H54 (cell line): ENCODE data around the gene TMEM222.

Experiments
- DNase-seq: peaks from one replicate; pipeline ENCODE4 v3.0.0; 2011; ENCODE audit warnings: low spot score, mixed read lengths; ENCODE audit not compliant: insufficient read length
- FAIRE-seq: peaks from 3 replicates; lab custom pipeline; 2011; peaks lifted over from hg19 to GRCh38; lab: Jason Lieb, UNC
- POLR2A ChIP-seq: IDR thresholded peaks from 2 replicates; pipeline ENCODE4 v1.6.1; 2011; ENCODE audit warnings: low read depth, mild to moderate bottlenecking, low read length

Gene TMEM222

DNA sequence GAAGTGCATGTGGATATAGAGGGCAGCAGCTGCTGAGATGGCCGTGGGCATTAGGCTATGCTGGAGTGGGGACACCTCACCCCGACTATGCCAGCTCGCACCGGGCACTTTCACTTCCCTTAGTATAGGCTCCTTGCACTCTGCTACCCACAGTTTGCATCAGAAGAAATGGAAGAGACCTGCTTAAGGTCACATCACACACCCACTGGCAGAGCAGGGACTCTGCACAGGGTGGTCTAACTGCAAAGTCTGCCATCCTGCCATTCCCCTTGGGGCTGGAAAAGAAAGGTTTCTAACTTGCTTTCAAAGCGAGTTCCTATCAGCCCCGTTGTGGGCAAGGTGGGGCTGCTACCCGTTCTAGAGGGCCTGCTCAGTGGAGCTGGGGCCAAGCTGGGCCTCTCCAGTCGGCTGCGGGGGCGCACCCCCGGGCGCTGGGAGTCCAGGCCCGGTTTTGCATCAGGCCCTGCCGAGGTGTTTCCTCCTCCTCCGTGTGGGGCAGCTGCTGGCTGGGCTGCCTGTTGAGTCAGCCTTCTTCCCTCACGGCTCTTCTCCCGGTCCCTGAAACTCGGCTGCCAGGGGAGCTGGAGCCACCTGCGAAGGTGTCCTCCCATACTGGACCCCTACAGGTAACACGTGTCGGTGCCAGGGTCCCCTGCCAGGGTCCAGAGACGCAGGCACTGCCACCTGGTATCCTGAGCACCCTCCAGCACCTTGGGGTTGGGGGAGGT is 19.7 kb downstream of the TMEM222 start, which contains the start of gene SYTL1:
TSS of gene SYTL1 (plus strand) at position 498 of the 728 bp plus-strand sequence. CDS start 3,313 bp downstream, outside the sequence.
- no peak for TF ChIP-seq POLR2A
- peak; percentile 89 for DNase-seq
- FAIRE-seq, result no peak

DNA sequence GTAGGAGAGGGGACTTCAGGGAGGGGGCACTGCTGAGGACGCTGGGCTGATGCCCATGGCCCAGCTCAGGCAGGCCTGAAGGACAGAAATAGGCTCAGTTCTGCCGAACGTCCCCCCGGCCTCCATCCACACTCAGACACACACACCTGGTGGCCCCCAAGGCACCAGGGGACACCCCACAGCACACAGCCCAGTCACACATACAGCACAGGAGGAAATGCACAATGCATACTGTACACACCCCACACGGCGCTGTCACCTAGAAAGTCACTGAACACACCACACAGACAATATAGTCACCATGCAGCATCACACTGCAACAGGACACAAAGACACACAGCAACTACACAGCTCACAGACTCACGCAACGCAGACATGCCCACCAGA is 20.4 kb downstream of the TMEM222 start:
- no peak for TF ChIP-seq POLR2A
- DNase-seq (no peak), FAIRE-seq (no peak)

DNA sequence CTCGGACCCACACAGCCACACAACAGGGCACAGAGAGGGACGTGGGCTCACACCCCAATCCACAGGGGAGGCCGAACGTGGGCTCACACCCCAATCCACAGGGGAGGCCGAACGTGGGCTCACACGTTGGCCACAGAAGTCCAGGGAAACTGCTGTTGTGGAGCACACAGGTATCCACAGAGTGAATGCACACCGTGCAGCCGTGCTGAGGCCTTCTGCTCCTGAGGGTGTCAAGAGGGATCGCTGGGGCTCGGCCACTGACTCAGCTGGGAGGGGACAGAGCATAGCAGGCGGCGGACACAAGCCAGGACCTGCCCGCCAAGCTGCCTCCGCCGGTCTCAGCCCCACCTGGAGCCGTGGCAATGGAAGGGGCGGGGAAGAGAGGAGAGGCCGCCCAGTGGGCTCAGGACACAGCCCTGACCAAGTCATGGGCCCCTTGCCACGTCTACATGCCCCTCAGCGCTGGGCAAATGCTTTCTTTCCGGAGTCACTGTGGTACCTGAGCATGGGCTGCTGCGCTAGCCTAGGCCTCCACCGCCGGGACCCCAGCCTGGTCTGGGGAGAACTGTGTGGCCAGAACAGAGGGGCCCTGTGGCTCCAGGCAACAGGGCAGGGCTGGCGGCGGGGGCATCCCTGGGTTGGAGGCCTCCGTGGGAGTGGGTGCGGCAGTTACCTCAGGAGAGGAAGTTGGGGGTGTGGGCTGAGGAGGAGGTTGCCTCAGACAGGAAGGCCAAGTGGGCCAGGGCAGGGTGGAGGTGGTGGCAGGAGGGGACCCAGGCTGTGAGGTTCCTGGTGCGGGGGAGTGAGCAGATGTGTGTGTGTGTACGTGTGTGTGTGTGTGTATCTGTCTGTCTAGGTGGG is 21.0 kb downstream of the TMEM222 start:
- DNase-seq (no peak), FAIRE-seq (no peak)
- no peak for TF ChIP-seq POLR2A

DNA sequence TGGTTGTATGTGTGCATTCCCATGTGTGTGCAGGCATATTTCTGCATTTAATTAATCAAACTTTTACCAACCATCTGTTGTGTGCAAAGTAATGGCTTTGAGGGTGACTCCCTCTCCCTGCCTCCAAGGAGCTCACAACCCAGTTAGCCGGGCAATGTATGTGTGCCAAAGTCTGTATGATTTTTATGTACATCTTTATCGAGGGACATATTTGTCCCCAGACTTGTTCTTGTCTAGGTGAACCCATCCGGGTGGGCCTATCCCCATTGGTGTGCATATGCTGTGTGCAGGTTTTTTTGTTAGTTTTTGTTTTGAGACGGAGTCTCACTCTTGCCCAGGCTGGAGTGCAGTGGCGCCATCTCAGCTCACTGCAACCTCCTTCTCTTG is 21.7 kb downstream of the TMEM222 start:
- TF ChIP-seq POLR2A, result no peak
- DNase-seq, result no peak
- FAIRE-seq, result no peak

DNA sequence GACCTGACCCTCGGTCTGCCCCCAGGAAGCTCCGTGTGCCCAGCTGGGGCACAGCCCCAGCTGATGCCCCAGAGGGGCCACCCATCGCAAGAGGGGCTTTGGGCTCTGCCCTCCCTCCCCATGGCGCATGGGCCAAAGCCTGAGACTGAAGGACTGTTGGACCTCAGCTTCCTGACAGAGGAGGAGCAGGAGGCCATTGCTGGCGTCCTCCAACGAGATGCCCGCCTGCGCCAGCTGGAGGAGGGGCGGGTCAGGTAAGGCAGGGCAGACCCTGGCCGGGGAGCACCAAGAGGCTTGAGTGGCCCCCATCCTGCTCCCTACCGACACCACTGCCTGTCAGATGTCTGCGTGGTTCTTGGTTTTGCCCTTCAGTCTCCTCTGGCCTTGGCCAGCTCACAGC is 23.3 kb downstream of the TMEM222 start:
- FAIRE-seq (no peak), DNase-seq (no peak)
- TF ChIP-seq POLR2A, result no peak

DNA sequence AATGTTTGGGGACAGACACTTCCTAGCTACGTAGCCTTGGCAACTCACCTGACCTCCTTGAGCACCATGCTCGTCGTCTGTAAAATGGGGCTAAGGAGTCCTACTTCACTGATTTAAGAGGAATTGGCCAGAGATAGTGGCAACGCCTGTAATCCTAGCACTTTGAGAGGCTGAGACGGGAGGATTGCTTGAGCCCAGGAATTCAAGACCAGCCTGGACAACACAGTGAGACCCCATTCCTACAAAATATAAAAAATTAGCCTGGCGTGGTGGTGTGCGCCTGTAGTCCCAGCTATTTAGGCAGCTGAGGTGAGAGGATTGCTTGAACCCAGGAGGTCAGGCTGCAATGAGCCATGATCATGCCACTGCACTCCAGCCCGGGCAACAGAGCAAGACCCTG is 24.4 kb downstream of the TMEM222 start:
- FAIRE-seq, result no peak
- no peak for DNase-seq
- TF ChIP-seq POLR2A, result no peak

DNA sequence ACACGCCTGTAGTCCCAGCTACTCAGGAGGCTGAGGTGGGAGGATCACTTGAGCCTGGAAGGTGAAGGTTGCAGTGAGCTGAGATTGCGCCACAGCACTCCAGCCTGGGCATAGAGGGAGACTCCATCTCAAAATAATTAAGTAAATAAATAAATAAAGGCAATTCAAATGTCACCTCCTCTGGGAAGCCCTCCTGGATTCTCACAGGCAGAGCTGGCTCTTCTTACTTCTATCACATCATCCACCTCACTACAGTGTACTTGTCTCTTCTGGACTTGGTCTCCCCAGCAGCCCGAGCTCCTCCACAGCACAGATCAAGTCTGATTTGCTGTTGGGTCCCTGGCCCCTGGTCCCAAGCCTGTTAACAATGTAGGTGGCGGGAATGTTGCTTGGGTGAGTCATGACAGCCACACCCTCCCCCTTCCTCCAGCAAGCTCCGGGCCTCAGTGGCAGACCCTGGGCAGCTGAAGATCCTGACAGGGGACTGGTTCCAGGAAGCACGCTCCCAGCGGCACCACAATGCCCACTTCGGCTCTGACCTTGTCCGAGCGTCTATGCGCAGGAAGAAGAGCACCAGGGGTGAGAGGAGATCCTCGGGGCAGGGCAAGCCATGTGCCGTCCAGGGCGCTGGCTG is 25.1 kb downstream of the TMEM222 start:
- no peak for DNase-seq
- no peak for FAIRE-seq
- TF ChIP-seq POLR2A, result no peak

DNA sequence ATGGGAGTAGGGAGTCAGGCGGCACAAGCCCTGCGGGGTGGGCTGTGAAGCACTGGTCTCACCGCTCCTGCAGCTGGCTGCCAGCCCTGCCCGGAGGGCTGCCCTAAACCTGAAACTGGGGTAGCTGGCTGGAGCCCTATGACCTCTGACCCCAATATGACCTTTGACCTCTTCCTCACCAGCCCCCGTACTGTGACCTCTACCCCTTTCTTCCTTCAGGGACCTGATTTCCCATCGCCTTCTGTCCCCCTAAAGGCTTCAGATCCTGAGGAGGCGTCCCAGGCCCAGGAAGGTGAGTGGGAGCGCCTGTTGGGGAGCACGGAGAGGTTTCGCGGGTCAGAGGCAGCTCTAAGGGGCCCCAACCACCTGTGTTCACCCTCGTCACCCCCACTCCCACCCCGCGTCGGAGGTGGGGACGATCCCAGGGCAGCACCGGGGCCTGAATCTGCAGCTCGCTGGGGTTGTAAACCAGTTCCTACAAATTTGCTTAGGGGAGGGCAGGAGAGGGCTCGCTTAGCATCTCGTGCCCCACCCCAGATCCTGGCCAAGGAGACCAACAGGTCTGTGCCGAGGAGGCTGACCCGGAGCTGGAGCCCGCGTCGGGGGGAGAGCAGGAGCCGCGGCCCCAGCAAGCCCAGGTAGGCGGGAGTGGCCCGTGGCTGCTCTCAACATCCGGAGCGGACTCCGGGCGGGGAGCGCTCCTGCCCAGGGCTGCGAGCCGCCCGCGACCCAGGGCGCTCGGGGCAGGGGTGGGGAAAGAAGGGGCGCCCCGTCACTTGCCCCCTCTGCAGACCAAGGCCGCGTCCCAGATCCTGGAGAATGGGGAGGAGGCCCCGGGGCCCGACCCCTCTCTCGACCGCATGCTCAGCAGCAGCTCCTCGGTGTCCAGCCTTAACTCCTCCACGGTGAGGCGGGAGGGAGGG is 27.2 kb downstream of the TMEM222 start:
- peak; percentile 51 for DNase-seq
- no peak for FAIRE-seq

DNA sequence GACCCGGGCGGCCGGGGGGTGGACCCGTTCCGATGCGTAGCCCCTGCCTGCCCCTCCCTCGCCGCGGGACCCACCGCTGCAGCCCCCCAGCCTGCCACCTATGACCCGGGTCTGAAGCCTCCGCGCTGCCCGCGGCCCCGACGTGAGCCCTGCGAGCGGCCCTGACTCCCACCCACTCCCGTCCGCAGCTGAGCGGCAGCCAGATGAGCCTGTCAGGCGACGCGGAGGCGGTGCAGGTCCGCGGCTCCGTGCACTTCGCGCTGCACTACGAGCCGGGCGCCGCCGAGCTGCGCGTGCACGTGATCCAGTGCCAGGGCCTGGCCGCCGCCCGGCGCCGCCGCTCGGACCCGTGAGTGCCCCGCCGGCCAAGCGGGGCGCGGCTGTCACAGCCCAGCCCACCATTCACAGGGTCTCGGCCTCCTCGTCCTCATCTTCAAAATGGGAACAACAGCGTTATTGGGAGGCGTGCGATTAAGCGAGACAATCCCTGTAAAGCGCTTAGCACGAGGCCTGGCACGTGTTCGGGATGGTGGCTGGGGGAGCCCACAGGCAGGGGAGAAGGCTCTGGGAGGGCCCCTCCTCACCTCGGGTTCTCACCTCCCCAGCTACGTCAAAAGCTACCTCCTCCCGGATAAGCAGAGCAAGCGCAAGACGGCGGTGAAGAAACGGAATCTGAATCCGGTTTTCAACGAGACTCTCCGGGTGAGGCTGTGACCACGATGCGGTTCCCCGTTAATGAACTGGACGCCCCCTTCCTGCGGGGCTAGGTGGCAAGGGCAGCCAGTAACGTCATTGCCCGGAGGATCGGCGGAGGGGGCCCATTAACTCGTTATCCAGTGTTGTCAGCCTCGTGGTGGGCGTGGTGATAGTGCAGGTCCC is 28.1 kb downstream of the TMEM222 start:
- DNase-seq, result no peak
- TF ChIP-seq POLR2A, result no peak
- FAIRE-seq, result no peak

More for the DNA sequence above, 27.2 kb downstream of the TMEM222 start:
- TF ChIP-seq POLR2A, result no peak

DNA sequence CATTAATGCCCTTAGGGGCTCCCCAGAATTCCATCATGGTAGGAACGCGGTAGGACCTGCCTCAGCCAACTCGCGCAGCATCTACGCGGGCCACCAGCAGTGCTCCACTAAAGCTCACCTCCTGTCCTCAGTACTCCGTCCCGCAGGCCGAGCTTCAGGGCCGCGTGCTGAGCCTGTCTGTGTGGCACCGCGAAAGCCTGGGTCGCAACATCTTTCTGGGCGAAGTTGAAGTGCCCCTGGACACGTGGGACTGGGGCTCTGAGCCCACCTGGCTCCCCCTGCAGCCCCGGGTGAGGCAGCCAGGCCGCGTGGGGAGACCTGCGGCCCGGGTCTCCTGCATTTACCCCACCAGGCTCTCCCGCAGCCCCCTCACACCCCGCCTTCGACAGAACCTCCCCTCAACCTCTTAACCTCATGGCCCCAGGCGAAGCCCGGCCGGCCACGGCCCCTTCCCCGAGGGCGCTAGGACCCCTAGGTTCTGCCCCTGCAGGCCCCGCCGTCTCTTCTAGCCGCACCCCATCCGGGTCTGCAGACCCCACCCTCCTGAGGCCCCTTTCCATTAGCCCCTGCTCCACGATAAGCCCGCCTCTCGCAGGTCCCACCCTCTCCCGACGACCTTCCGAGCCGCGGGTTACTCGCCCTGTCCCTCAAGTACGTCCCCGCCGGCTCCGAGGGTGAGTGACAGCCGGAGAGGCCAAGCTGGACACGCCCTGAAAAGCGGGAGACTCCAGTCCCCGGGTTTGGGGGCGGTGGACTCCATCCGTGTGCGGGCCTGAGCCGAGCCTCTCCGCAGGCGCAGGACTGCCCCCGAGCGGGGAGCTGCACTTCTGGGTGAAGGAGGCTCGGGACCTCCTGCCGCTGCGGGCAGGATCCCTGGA is 28.9 kb downstream of the TMEM222 start:
- TF ChIP-seq POLR2A, result no peak
- DNase-seq (no peak), FAIRE-seq (no peak)

DNA sequence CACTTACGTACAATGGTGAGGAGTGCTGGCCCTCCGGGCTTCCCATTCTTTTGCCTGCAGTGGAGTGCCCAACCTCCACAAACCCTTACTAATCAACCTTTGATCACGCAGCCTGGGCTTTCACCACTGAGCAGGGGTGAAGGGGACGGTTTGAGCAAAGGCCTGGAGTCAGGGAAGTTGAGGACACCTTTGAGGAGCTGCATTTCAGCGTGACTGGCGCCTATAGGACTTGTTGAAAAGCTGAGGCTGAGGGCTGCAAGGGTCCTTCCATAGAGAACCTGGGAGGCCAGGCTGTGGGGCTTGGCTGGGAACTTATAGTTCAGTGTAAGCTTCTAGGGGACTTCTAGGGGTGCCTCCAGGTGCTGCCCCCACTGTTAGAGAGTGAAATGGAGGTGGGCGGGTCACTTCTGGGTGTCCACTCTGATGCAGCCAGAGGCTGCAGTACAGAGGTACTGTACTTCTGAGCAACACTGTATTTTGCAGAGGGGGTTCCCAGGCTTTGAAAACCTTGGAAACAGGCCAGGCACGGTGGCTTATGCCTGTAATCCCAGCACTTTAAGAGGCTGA is 29.7 kb downstream of the TMEM222 start:
- DNase-seq, result no peak
- no peak for TF ChIP-seq POLR2A
- FAIRE-seq, result no peak
